ENCODE measurements around the gene EEF1AKMT4. TPM values are rescaled to one million over a fixed set of nuclear protein-coding genes. Genes with fewer than 3 reads are reported as not detected.

Gene EEF1AKMT4
- total RNA-seq, 4 donors from 2014 or later: 1.7 to 9.8 (median 5.7) TPM

DNA sequence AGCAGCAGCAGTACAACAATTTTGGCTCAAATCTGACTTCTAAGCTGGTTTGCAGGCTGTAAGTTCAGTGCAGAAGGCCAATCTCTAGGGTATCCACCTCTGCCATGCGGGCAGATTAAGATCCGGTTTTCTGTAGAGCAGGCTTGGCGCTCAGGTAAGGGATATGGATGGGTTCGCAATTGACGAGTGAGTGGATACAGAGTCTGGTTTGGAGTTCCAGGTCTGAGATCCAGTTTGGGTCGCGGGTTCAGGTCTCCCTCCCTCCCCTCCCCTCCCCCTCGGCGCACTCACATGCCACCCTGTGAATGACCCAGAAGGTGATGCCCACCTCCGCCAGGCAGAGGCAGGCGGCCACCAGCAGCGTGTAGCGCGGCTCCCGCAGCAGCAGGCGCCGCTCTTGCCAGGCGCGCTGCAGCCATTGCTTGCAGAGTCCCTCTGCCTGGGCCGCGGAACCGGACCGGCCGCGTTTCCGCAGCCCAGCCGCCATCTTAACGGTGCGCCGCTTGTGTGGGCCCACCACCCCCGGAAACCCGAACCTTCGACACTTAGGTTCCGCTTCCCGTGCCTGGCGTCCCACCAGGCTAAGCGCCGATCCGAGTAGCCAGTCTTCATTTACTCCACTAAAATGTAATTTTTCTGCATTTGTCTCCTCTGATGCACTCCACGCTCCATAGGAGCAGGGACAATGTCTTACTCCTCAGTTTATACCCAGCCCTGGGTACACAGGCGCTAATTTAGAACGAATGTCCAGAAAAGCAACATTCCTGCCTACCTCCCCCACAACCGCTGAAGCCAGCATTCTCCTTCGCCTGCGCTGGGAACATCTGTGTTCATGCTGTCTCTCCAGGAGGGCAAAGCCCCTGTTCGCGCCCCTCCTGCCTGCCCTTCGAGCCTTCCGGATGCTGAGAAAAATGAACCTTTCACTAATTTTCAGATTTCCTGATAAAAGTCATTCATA, 739 bp upstream of the EEF1AKMT4 start, which contains the start of gene ALG3:
ALG3 (minus strand) TSS at position 509 of the 958 bp plus-strand sequence; CDS start at position 487, 22 bp downstream.
- Histone ChIP-seq H3K9me3 (no peaks in the 10 kb centered on the region), H3K27ac (peak within 1 kb of the TSS; percentile 77 to 85 (median 81)), H3K36me3 (peaks cover 0 to 20% (median 0%) of the 10 kb centered on the region in 3 donors), H3K4me3 (peak within 1 kb of the TSS; percentile 89 to 97 (median 94)), H3K27me3 (no peaks in the 10 kb centered on the region), H3K4me1 (peaks cover 0 to 19% (median 4%) of the 10 kb centered on the region in 4 donors)
- peak; percentile 78 to 91 (median 87) for DNase-seq
- TF ChIP-seq, protein P1, sequence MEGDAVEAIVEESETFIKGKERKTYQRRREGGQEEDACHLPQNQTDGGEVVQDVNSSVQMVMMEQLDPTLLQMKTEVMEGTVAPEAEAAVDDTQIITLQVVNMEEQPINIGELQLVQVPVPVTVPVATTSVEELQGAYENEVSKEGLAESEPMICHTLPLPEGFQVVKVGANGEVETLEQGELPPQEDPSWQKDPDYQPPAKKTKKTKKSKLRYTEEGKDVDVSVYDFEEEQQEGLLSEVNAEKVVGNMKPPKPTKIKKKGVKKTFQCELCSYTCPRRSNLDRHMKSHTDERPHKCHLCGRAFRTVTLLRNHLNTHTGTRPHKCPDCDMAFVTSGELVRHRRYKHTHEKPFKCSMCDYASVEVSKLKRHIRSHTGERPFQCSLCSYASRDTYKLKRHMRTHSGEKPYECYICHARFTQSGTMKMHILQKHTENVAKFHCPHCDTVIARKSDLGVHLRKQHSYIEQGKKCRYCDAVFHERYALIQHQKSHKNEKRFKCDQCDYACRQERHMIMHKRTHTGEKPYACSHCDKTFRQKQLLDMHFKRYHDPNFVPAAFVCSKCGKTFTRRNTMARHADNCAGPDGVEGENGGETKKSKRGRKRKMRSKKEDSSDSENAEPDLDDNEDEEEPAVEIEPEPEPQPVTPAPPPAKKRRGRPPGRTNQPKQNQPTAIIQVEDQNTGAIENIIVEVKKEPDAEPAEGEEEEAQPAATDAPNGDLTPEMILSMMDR (IDR thresholded peaks at IDR 0.05): peak in 1 of 6 experiments; percentile 24
- TF ChIP-seq POLR2A (IDR thresholded peaks at IDR 0.05): peak; percentile 32 to 54

DNA sequence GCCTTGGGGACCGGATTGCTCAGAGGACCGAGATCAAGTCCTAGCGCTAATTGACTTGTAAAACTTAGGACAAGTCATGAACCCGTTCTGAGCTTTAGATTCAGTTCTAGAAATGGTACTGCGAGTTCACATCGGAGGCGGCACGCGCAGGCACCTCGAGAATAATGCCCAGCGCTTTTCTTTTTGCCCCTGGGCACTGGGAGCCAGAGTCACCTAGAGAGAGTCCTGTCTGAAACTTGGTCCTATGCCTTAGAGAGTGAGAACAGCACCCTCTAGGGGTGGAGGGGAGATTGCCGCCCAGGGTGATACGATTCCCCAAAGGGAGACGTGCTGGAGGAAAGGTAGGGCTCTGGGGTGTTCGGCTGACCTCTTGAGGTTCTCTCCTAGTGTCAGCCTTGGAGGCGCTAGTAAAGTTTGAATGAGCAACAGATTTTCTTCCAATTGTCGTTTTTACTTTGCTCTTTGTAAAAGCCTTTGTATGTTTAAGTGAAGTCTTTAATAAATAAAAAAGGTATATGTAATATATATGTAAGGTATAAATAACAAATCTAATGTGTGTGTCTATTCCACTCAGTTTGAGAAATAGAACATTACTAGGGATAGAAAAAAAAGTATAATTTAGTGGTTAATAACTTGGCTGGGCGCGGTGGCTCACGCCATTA, 826 bp downstream of the EEF1AKMT4 start:
- peak overlapping the region; percentile 89 to 97 (median 94) for H3K4me3 ChIP-seq
- H3K27me3 ChIP-seq: no peaks in the 10 kb centered on the region
- peak overlapping the region; percentile 77 to 85 (median 81) for H3K27ac ChIP-seq
- peaks cover 0 to 19% (median 4%) of the 10 kb centered on the region in 4 donors for H3K4me1 ChIP-seq
- H3K9me3 ChIP-seq: no peaks in the 10 kb centered on the region
- H3K36me3 ChIP-seq: peaks cover 0 to 4% (median 0%) of the 10 kb centered on the region in 3 donors
- DNase-seq: peak; percentile 90 to 98 (median 94)
- TF ChIP-seq POLR2A (IDR thresholded peaks at IDR 0.05): no peak
- TF ChIP-seq, protein P1 (IDR thresholded peaks at IDR 0.05): peak; percentile 76 to 90 (median 86)

DNA sequence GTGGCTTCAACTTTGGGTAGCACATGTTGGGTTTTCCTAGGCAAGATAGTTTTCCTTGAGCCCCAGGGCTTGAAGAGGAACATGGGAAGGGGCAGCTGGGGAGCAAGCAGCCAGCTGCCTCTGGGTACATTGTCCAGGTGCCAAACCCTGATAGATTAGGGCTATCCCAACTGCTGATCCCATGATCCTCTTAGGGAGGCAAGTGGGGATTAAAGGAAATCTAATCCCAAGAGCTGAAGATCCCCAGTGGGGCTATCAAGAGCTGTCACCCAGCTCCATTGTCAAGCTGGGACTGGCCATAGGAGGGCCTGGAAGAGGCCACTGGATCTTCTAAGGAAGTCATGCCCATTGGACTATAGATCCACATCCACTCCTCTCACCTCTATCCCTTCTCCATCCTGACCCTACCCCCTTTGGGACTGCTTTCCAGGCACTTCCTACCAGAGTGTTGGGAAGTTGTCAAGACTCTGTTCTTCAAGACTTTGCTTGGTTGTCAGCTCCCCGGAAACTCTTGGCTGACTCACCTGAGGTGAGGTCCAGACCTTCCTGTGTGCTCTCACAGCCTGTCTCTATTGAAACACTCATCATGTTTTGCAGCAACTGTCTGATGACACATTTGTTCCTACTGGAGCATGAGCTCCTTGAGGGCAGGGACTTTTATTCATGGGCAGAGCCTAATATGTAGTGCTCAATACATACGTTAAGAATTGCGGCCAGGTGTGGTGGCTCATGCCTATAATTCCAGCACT, 6.0 kb downstream of the EEF1AKMT4 start:
- Histone ChIP-seq H3K36me3 (no peaks in the 10 kb centered on the region), H3K4me1 (peaks cover 0 to 12% (median 5%) of the 10 kb centered on the region in 4 donors), H3K27ac (no peak overlapping the region), H3K27me3 (peaks cover 0 to 11% of the 10 kb centered on the region in 2 donors), H3K9me3 (no peaks in the 10 kb centered on the region), H3K4me3 (no peak overlapping the region)
- TF ChIP-seq POLR2A (IDR thresholded peaks at IDR 0.05): no peak
- TF ChIP-seq, protein P1 (IDR thresholded peaks at IDR 0.05): no peak
- DNase-seq: no peak

DNA sequence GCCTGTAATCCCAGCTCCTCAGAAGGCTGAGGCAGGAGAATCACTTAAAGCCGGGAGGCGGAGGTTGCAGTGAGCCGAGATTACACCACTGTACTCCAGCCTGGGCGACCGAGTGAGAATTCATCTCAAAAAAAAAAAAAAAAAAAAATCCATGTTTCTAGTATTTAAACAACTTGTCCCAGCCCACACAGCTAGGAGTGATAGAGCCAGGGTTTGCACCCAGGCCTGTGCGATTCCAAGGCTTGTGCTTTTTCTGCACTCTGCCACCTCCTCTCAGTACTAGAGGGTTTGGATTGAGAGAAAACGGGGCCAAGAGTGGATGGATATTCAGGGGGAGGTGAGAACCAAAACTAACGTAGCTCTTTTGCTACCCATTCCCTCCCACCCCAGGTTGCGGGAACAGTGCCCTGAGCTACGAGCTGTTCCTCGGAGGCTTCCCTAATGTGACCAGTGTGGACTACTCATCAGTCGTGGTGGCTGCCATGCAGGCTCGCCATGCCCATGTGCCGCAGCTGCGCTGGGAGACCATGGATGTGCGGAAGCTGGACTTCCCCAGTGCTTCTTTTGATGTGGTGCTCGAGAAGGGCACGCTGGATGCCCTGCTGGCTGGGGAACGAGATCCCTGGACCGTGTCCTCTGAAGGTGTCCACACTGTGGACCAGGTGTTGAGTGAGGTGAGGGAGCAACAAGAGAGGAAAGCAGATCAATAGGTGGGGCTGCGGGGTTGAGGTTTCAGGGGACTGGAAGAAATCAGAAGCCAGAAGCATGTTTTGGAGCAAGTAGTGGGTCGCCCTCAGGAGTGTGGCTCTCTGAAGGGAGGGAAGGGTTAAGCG, 7.8 kb downstream of the EEF1AKMT4 start:
- no peaks in the 10 kb centered on the region for H3K9me3 ChIP-seq
- TF ChIP-seq POLR2A (IDR thresholded peaks at IDR 0.05): no peak
- TF ChIP-seq, protein P1 (IDR thresholded peaks at IDR 0.05): no peak
- no peak overlapping the region for H3K27ac ChIP-seq
- peaks cover 3 to 25% of the 10 kb centered on the region in 2 donors for H3K27me3 ChIP-seq
- H3K4me1 ChIP-seq: peaks cover 0 to 27% (median 12%) of the 10 kb centered on the region in 4 donors
- no peak overlapping the region for H3K4me3 ChIP-seq
- no peaks in the 10 kb centered on the region for H3K36me3 ChIP-seq
- no peak for DNase-seq
